ENCODE results near the gene UPK3A.
"Not testable (repeated sequence)": the region's sequence is repeated elsewhere in the genome, so short reads cannot be mapped to it uniquely, and the experiment has no call there.

The UPK3A gene

GRCh38 chr22:45291061-45291930 is 6.5 kb downstream of the UPK3A start:
- Mint-ChIP-seq H3K27ac (no peak overlapping the region), H3K4me3 (no peak overlapping the region), H3K4me1 (peaks cover 9% of the 10 kb centered on the region), H3K27me3 (peaks cover 6% of the 10 kb centered on the region), H3K9me3 (no peaks in the 10 kb centered on the region)
- peak; percentile 77 for ATAC-seq
- DNase-seq: peak; percentile 15 to 33

GRCh38 chr22:45291931-45292290 is 7.2 kb downstream of the UPK3A start:
- no peak for DNase-seq
- H3K27me3 Mint-ChIP-seq: no peaks in the 10 kb centered on the region
- no peak overlapping the region for H3K4me3 Mint-ChIP-seq
- ATAC-seq: no peak
- peaks cover 16% of the 10 kb centered on the region for H3K4me1 Mint-ChIP-seq
- no peak overlapping the region for H3K27ac Mint-ChIP-seq
- no peaks in the 10 kb centered on the region for H3K9me3 Mint-ChIP-seq

- ATAC-seq (no peak), DNase-seq (no peak)
- Mint-ChIP-seq H3K9me3 (no peaks in the 10 kb centered on the region), H3K27me3 (no peaks in the 10 kb centered on the region), H3K4me3 (no peak overlapping the region), H3K4me1 (peaks cover 19% of the 10 kb centered on the region), H3K27ac (no peak overlapping the region)
These were observed 8.1 kb downstream of the UPK3A start for GRCh38 chr22:45292731-45293442.

GRCh38 chr22:45294030-45294429 is 9.3 kb downstream of the UPK3A start:
- DNase-seq (no peak), ATAC-seq (no peak)
- Mint-ChIP-seq H3K4me3 (no peak overlapping the region), H3K9me3 (no peaks in the 10 kb centered on the region), H3K4me1 (peaks cover 28% of the 10 kb centered on the region), H3K27ac (no peak overlapping the region), H3K27me3 (no peaks in the 10 kb centered on the region)

GRCh38 chr22:45295004-45295403 is 10.3 kb downstream of the UPK3A start:
- H3K4me1 Mint-ChIP-seq: peaks cover 36% of the 10 kb centered on the region
- DNase-seq, H3K4me3 Mint-ChIP-seq, ATAC-seq, H3K27me3 Mint-ChIP-seq, H3K9me3 Mint-ChIP-seq, H3K27ac Mint-ChIP-seq: not testable (repeated sequence)

- H3K27me3 Mint-ChIP-seq: no peaks in the 10 kb centered on the region
- no peak for DNase-seq
- H3K4me1 Mint-ChIP-seq: peaks cover 36% of the 10 kb centered on the region
- no peak for ATAC-seq
- H3K9me3 Mint-ChIP-seq: no peaks in the 10 kb centered on the region
- H3K4me3 Mint-ChIP-seq: no peak overlapping the region
- H3K27ac Mint-ChIP-seq: no peak overlapping the region
These were observed 10.7 kb downstream of the UPK3A start for GRCh38 chr22:45295492-45295891.

GRCh38 chr22:45296628-45297297 is 12.0 kb downstream of the UPK3A start:
- Mint-ChIP-seq H3K4me3 (peak overlapping the region in 1 of 2 donors; percentile 66), H3K9me3 (no peaks in the 10 kb centered on the region), H3K4me1 (peaks cover 38% of the 10 kb centered on the region), H3K27me3 (no peaks in the 10 kb centered on the region), H3K27ac (peak overlapping the region; percentile 53 to 79)
- ATAC-seq (peak; percentile 81), DNase-seq (peak; percentile 13 to 34)

GRCh38 chr22:45298934-45299505 is 14.3 kb downstream of the UPK3A start:
- no peak for ATAC-seq
- Mint-ChIP-seq H3K27me3 (no peaks in the 10 kb centered on the region), H3K9me3 (no peaks in the 10 kb centered on the region), H3K4me1 (peaks cover 48% of the 10 kb centered on the region), H3K27ac (no peak overlapping the region), H3K4me3 (no peak overlapping the region)
- no peak for DNase-seq

GRCh38 chr22:45302751-45303150 is 18.0 kb downstream of the UPK3A start:
- ATAC-seq: no peak
- no peak for DNase-seq
- Mint-ChIP-seq H3K27me3 (no peaks in the 10 kb centered on the region), H3K27ac (no peak overlapping the region), H3K9me3 (no peaks in the 10 kb centered on the region), H3K4me1 (peaks cover 29% of the 10 kb centered on the region), H3K4me3 (no peak overlapping the region)

GRCh38 chr22:45303181-45303580 is 18.4 kb downstream of the UPK3A start:
- Mint-ChIP-seq H3K9me3 (no peaks in the 10 kb centered on the region), H3K27ac (no peak overlapping the region), H3K4me3 (no peak overlapping the region), H3K4me1 (peaks cover 30% of the 10 kb centered on the region), H3K27me3 (no peaks in the 10 kb centered on the region)
- no peak for DNase-seq
- ATAC-seq: no peak

GRCh38 chr22:45304971-45305370 is 20.2 kb downstream of the UPK3A start:
- no peak for DNase-seq
- Mint-ChIP-seq H3K9me3 (no peaks in the 10 kb centered on the region), H3K4me3 (no peak overlapping the region), H3K4me1 (peaks cover 26% of the 10 kb centered on the region), H3K27me3 (no peaks in the 10 kb centered on the region), H3K27ac (no peak overlapping the region)
- ATAC-seq: no peak

GRCh38 chr22:45305456-45306075 is 20.8 kb downstream of the UPK3A start:
- Mint-ChIP-seq H3K27ac (no peak overlapping the region), H3K4me1 (peaks cover 28% of the 10 kb centered on the region)
- DNase-seq: no peak

GRCh38 chr22:45306139-45306538 is 21.4 kb downstream of the UPK3A start:
- peaks cover 34% of the 10 kb centered on the region for H3K4me1 Mint-ChIP-seq
- H3K27ac Mint-ChIP-seq: no peak overlapping the region
- ATAC-seq (no peak), DNase-seq (no peak)
- H3K4me3 Mint-ChIP-seq: no peak overlapping the region
- H3K9me3 Mint-ChIP-seq: no peaks in the 10 kb centered on the region
- no peaks in the 10 kb centered on the region for H3K27me3 Mint-ChIP-seq

More at GRCh38 chr22:45305456-45306075, 20.8 kb downstream of the UPK3A start:
- Mint-ChIP-seq H3K4me3 (no peak overlapping the region), H3K27me3 (no peaks in the 10 kb centered on the region), H3K9me3 (no peaks in the 10 kb centered on the region)
- ATAC-seq: no peak

- Mint-ChIP-seq H3K27ac (peak overlapping the region; percentile 95 to 98), H3K9me3 (no peaks in the 10 kb centered on the region), H3K4me3 (peak overlapping the region; percentile 89 to 98), H3K4me1 (peaks cover 45% of the 10 kb centered on the region), H3K27me3 (no peaks in the 10 kb centered on the region)
- ATAC-seq: no peak
- DNase-seq: no peak
These were observed 23.7 kb downstream of the UPK3A start for GRCh38 chr22:45308391-45308956.

- H3K4me3 Mint-ChIP-seq: peak overlapping the region; percentile 89 to 98
- no peaks in the 10 kb centered on the region for H3K27me3 Mint-ChIP-seq
- no peaks in the 10 kb centered on the region for H3K9me3 Mint-ChIP-seq
- peak overlapping the region; percentile 95 to 98 for H3K27ac Mint-ChIP-seq
- no peak for ATAC-seq
- peaks cover 50% of the 10 kb centered on the region for H3K4me1 Mint-ChIP-seq
- peak; percentile 29 to 44 for DNase-seq
These were observed 24.2 kb downstream of the UPK3A start for GRCh38 chr22:45308957-45309421.

Measured in stimulated activated naive CD8-positive, alpha-beta T cell treated with anti-CD3 and anti-CD28 coated beads, Interleukin-15, amount 100 ng/mL, for 72 hours (primary cell).